Posterior cingulate gyrus (tissue), 11 donors: ENCODE data around the gene ZSWIM6.

Source experiments
- DNase-seq, 10 donors: peaks; one replicate each; pipeline versions ENCODE4 v3.0.0 to v3.0.0-alpha.2; 2020 to 2021; ENCODE audit warnings: mixed read lengths in 3 of 10
- intact Hi-C: fragments of 100-400 bp; cut with DNase I; formaldehyde crosslinking; loops from one replicate; pipeline ENCODE4 v1.15.1; 2023

ZSWIM6 gene

GRCh38 chr5:61330341-61330844 is 1.7 kb upstream of the ZSWIM6 start:
- intact Hi-C loops = loop anchor here (5.0 to 10.0 kb wide), 5 partner anchors 77 to 487 kb away; partner anchors contain the start of gene SMIM15
- peak in 9 of 10 donors; percentile 20 to 89 (median 38) for DNase-seq

- intact Hi-C loops = loop anchor here (5.0 to 10.0 kb wide), 5 partner anchors 76 to 486 kb away; partner anchors contain the start of gene SMIM15
Measured at GRCh38 chr5:61330845-61331406, 1.1 kb upstream of the ZSWIM6 start.

DNA sequence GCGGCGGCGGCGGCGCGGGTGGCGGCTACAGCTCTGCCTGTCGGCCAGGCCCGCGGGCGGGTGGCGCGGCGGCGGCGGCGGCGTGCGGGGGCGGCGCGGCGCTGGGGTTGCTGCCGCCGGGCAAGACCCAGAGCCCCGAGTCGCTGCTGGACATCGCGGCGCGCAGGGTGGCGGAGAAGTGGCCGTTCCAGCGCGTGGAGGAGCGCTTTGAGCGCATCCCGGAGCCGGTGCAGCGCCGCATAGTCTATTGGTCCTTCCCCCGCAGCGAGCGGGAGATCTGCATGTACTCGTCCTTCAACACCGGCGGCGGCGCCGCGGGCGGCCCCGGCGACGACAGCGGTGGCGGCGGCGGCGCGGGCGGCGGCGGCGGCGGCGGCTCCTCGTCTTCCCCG is 296 bp downstream of the ZSWIM6 start:
- peak in 7 of 10 donors; percentile 18 to 87 (median 31) for DNase-seq

More at GRCh38 chr5:61330845-61331406, 1.1 kb upstream of the ZSWIM6 start:
- peak; percentile 42 to 95 (median 68) for DNase-seq

GRCh38 chr5:61332851-61333320 is 828 bp downstream of the ZSWIM6 start:
- intact Hi-C loops = loop anchor here (5.0 to 10.0 kb wide), 5 partner anchors 74 to 484 kb away; partner anchors contain the start of gene SMIM15
- DNase-seq = peak in 6 of 10 donors; percentile 20 to 86 (median 31)

More for the DNA sequence above, 296 bp downstream of the ZSWIM6 start:
- intact Hi-C loops = loop anchor here (5.0 to 10.0 kb wide), 5 partner anchors 75 to 485 kb away; partner anchors contain the start of gene SMIM15

- DNase-seq = peak in 7 of 10 donors; percentile 25 to 87 (median 49)
- intact Hi-C loops = loop anchor here (5.0 to 10.0 kb wide), 5 partner anchors 74 to 484 kb away; partner anchors contain the start of gene SMIM15
Measured at GRCh38 chr5:61333321-61333953, 1.4 kb downstream of the ZSWIM6 start.

DNA sequence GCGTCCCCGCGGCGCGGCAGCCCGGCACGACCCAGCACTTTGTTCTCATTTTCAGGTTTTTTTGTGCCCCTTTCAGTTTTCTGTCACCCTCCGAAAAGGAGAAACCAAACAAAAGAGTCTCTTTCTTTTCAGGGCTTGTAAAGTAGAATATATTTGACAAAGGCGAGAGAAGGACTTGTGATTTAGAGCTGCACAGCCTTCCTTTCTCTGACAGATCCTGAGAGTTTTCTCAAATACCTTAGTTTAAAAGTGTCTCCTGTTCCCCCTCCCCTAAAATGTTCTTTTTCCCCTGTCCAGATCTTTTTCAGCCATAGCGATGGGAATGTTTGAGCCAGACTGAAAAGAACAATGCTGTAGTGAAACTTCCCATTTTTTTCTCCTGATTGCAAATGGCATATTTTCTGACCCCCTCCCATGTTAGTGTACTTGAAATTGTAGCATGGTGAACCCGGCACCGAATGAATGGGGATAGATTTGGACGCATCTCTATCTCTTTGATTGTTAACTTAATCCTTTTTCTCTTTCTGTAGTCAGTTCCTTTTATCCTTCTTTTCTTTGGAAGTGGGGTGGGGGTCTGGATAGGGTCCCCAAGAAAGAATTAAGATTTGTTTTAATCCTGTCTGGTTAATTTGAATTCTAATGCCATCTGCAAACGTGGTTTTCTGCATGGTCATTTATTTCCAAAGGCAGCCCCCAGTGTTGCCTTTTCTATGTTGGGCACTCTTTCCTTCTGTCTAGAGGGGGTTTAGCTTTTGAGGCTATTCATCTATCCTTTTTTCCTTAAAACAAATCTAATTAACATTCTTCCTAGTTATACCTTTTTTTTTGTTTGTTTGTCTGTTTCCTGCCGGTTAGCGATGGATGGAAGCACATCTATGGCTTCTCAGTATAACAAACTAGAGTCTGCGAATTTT is 2.2 kb downstream of the ZSWIM6 start:
- intact Hi-C loops = loop anchor here (5.0 to 10.0 kb wide), 5 partner anchors 73 to 483 kb away; partner anchors contain the start of gene SMIM15
- DNase-seq = no peak

- no peak for DNase-seq
- intact Hi-C loops = loop anchor here (5.0 to 10.0 kb wide), 5 partner anchors 72 to 482 kb away; partner anchors contain the start of gene SMIM15
Measured at GRCh38 chr5:61334868-61335615, 3.0 kb downstream of the ZSWIM6 start.

- no peak for DNase-seq
- intact Hi-C loops = loop anchor here (10.0 kb wide), 1 partner anchor 195 kb away; no protein-coding TSS in a partner anchor
Measured at GRCh38 chr5:61339764-61340163, 7.7 kb downstream of the ZSWIM6 start.

DNA sequence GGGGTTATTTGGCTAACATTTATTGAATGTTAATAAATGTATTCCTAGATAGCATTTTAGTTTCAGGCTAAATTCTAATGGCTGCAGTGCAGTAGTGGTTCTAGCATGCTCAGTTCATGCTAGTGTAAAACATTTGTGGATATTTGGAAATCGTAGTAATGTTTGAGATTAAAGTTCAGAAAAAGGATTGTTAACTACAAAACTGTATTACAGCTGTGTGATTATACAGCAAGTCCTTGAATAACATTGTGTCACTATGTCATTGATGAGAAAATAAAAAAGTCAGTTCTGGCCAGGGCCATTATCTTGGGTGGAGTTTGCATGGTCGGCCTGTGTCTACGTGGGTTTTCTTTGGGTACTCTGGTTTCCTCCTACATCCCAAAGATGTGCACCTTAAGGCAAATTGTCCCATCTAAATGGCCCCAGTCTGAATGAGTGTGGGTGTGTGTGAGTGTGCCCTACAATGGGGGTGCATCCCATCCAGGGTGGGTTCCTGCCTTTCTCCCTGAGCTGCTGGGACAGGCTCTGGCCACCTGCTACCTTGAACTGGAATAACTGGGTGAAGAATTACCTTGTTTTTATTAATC is 8.8 kb downstream of the ZSWIM6 start:
- intact Hi-C loops = no loop called here
- no peak for DNase-seq

- no peak for DNase-seq
- intact Hi-C loops = no loop called here
Measured at GRCh38 chr5:61342071-61342501, 10.0 kb downstream of the ZSWIM6 start.

DNA sequence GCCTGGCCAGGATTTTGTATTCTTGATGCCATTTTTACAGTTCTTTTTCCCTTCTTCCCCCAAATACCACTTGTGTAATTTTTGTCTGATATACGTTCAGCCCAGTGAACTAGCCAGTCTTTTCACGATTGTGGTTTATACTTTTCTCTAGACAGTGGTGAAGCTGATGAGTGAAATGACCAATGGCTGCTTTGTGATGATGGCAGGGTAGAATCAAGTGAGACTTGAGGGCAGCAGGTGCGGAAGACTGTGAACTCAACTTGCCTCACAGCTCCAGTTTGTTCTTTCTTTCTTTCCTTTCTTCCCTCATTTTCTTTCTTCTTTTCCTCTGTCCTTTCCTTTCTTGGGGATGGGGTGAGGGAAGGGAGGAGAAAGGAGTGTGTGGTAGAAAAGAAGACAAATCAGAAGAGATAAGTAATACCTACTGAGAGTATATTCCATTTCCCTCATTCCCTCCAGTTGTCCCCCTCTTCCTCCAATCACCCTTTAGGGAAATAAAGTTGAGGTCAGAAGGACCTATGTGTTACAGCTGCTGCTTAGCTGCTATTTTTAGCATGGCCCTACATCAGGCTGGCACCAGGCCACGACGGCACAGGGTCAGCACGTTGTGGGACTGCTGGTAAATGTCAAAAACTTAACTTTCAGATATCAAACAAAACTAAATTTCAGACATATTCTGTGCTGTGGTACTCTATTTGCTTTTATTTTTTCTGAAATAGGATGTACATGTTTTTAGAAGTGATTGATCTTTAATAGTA is 12.3 kb downstream of the ZSWIM6 start:
- DNase-seq = no peak
- intact Hi-C loops = no loop called here

GRCh38 chr5:61346511-61346910 is 14.5 kb downstream of the ZSWIM6 start:
- intact Hi-C loops = no loop called here
- no peak for DNase-seq

DNA sequence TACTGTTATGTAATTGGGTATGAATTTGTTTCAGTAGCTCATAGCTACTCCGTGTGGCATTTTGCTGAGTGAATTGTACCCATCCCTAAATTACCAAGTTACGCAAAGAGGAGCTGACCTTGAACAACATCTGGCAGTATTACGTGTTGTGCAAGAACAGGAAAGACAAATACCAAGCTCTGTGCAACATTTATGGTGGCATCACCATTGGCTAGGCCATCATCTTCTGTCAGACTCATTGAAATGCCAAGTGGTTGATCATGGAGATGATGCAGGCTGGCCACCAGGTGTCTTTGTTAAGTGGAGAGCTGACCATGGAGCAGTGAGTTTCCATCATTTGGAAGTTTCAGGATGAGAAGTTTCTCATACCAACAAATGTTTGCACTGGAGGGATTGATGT is 15.0 kb downstream of the ZSWIM6 start:
- DNase-seq = no peak
- intact Hi-C loops = no loop called here

DNA sequence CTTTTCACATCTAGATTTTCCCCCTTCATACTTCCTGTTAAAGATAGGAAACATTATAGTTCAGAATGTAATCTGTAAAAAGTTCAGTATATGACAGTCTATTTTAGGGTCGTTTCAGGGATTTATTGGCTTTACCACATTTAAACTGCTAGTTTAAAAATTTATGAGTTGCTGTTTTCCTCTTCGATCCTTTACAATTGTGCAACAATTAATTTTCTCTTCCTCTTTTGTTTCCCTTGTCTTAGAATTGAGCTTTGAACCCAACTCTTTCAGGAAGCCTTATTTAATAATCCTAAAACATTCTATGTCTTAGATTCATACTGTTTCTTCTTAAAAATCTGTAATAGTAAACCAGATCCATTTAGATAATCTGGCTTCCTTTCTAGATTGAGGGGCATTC is 16.4 kb downstream of the ZSWIM6 start:
- intact Hi-C loops = no loop called here

DNA sequence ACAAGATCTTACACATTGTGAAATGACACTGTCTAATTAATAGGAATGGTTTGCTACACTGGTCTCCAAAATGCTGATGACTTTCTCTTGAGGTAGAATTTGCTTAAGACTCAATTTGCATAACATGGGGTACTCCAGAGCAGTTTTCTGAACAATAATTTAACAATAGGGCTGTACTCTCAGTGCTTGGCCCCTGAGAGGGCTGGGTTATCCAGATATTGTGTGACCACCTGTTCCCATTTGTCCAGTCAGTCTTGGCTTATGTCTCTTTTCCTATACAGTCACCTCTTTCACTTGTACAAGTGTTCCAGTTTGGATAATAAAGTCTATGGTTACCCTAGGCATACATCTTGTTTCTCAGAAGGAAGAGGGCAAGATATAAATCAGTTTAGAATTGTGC is 17.9 kb downstream of the ZSWIM6 start:
- no peak for DNase-seq

More for the DNA sequence above, 16.4 kb downstream of the ZSWIM6 start:
- DNase-seq = no peak

GRCh38 chr5:61350535-61350934 is 18.5 kb downstream of the ZSWIM6 start:
- DNase-seq = no peak
- intact Hi-C loops = no loop called here

More for the DNA sequence above, 17.9 kb downstream of the ZSWIM6 start:
- intact Hi-C loops = no loop called here

GRCh38 chr5:61351733-61352132 is 19.7 kb downstream of the ZSWIM6 start:
- DNase-seq = no peak
- intact Hi-C loops = no loop called here

- intact Hi-C loops = no loop called here
- no peak for DNase-seq
Measured at GRCh38 chr5:61352180-61352579, 20.1 kb downstream of the ZSWIM6 start.
